ENCODE measurements around the gene SLC35G1.

The SLC35G1 gene

DNA sequence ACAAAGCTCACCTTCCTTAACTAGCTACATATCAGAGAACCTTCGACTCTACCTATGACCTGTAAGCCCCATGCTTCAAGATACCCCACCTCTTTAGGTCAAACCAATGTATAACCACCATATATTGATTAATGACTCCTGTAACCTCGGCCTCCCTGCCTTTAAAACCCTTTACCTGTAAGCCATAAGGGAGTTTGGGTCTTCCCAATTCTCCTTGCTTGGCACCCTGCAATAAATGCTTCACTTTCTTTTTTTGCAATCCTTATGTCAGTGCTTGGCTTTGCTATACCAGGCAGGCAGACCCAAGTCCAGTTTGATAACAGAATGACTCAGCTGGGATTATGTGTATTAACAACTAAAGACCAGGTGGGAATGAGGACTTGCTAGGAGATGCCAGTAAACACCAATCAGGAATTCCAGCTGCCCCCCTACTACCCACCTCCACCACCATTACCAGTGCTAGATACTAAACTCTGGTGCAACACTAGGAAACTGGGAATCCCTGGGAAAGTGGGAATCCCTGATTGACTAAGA lies 22.0 kb upstream of the SLC35G1 start:
- TF ChIP-seq, protein P1, sequence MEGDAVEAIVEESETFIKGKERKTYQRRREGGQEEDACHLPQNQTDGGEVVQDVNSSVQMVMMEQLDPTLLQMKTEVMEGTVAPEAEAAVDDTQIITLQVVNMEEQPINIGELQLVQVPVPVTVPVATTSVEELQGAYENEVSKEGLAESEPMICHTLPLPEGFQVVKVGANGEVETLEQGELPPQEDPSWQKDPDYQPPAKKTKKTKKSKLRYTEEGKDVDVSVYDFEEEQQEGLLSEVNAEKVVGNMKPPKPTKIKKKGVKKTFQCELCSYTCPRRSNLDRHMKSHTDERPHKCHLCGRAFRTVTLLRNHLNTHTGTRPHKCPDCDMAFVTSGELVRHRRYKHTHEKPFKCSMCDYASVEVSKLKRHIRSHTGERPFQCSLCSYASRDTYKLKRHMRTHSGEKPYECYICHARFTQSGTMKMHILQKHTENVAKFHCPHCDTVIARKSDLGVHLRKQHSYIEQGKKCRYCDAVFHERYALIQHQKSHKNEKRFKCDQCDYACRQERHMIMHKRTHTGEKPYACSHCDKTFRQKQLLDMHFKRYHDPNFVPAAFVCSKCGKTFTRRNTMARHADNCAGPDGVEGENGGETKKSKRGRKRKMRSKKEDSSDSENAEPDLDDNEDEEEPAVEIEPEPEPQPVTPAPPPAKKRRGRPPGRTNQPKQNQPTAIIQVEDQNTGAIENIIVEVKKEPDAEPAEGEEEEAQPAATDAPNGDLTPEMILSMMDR (IDR thresholded peaks at IDR 0.05; ENCODE audit: low read depth, low read length): no peak
- in situ Hi-C loops (cut with HindIII; ENCODE audit: low sequenced_read_pairs): no loop called here
- no peak overlapping the region for H3K4me3 ChIP-seq (ENCODE audit: low read depth, low read length)
- no peak for DNase-seq (ENCODE audit: low read depth, low spot score)

DNA sequence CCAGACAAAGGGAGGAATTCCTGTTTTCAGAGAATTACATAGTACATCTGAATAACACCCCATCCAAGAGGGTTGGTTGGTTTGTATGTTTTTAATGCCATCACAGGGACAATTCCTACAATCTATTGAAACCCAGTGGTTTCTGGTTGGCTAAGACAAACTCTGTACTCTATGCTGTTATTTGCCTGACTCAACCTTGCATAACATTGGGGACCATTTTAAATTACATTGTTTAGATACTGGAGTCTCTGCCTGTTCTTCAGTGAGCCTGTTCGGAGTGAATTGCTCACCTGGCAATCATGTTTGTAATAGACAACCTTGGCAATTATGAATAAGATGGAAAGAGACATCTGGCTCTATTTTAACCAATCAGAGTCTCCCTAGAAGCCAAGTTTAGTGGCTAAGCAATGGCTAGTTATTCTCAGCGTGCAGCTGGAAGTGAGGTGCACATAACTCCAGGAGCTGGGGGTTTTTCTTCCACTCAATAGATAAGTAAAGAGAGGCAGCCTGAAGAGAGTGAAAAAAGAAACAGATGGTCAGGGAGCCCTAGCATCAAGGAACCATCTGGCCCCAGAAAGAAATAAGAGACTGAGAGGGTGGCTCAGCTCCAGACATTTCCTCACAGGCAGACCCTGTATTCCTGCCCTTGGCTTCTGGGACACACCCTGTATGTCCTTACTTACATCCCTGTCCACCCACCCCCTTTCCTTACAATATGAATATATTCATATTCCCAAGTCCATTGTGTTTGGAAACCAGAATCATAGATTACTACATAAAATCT lies 21.2 kb upstream of the SLC35G1 start:
- no peak for DNase-seq (ENCODE audit: low read depth, low spot score)
- in situ Hi-C loops (cut with HindIII; ENCODE audit: low sequenced_read_pairs): no loop called here
- no peak overlapping the region for H3K4me3 ChIP-seq (ENCODE audit: low read depth, low read length)
- TF ChIP-seq, protein P1 (IDR thresholded peaks at IDR 0.05; ENCODE audit: low read depth, low read length): no peak

DNA sequence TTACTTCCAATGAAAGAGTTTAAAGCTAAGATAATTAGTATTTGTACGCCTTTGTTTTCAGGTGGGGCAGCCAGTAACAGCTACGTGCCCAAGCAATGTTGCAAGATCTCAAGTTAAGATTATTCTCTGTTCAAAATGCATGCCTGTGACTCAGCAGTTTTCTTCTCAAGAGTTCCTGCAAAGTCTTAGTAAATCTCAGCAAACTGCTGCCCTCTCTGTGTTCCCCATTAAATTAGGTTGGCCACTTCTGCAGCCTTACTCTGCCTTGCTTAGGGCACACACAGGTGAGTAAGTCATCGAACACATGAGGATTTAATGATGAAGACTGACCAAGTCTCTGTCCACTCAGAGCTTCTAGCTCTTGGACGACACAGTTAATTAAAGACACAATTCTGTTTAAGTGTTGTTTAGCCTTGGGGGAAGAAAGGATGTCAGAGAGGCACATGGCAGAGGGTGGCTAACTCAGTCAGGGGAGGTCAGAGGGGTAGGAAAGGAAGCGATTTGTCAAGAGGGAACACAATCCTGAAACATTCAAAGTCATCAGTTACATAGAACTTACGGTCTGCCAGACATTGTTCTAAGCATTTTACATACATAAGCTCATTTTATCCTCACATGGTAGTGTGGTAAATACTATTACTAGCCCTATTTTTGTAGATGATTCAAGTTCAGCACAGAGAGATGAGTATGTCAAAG lies 20.2 kb upstream of the SLC35G1 start:
- DNase-seq (ENCODE audit: low read depth, low spot score): peak; percentile 53
- TF ChIP-seq, protein P1 (IDR thresholded peaks at IDR 0.05; ENCODE audit: low read depth, low read length): no peak
- H3K4me3 ChIP-seq (ENCODE audit: low read depth, low read length): no peak overlapping the region
- in situ Hi-C loops (cut with HindIII; ENCODE audit: low sequenced_read_pairs): no loop called here

DNA sequence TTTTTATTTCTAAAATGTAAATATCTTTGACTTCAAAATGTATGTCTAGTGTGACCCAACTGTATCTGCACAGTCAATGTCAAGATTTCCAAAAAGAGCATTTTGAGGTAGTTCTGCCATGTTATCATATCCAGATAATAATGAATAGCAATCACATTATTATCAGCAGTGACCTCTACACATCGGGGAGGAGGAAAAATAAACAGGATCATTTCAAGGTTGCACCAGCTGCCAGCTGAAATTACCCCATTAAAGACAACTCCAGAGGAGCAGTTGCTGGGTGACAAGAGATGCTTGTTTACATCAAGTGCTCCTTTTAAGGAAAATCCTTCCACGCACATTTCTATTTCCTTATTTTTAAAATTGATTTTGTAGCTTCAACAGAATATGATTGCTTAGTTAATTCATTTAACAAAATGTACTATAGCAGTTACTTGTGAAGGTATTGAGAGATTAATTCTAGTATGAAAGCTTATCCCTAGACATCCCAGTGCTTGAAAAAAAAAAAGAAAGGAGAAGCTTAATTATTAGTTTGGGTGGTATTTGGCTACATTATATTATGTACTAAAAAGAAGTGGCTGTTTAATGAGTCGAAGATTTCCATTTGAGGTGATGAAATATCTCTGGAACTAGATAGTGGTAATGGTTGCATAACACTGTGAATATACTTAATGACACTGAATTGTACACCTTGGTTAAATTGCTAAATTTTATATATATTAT lies 19.3 kb upstream of the SLC35G1 start:
- in situ Hi-C loops (cut with HindIII; ENCODE audit: low sequenced_read_pairs): no loop called here
- DNase-seq (ENCODE audit: low read depth, low spot score): no peak
- TF ChIP-seq, protein P1 (IDR thresholded peaks at IDR 0.05; ENCODE audit: low read depth, low read length): no peak
- H3K4me3 ChIP-seq (ENCODE audit: low read depth, low read length): no peak overlapping the region

DNA sequence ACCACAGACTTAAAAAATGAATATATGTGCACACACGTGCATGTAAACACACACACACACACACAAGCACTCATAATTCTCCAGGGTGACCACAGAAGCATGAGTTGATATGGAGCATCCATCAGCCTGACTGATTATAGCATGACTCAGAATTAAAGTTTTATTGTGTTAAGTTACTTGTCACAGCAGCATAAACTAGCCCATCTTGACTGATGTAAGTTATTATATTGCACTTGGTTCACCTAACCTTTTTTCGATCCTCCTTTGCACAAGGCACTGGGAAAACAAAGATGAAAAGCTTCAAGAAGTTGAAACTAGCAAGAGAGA lies 18.8 kb upstream of the SLC35G1 start:
- no peak overlapping the region for H3K4me3 ChIP-seq (ENCODE audit: low read depth, low read length)
- TF ChIP-seq, protein P1 (IDR thresholded peaks at IDR 0.05; ENCODE audit: low read depth, low read length): no peak
- in situ Hi-C loops (cut with HindIII; ENCODE audit: low sequenced_read_pairs): no loop called here
- no peak for DNase-seq (ENCODE audit: low read depth, low spot score)

DNA sequence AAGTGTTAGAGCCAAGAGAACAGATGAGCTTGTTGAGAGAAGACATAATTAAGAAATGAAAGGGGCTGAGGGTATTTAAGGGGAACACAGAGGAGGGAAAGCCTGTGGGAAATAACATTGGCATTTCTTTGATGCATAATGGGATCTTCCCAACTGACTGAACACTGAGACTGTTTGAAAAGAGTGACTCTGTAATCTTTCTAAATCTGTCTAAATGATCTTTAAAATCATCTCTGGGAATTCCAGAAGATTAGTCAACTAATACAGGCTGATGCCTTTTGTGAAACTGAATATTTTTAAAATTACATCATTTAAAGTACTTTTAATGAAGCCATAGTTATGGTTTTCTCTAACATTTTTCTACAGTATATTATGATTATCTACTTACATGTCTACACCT lies 17.4 kb upstream of the SLC35G1 start:
- no peak for DNase-seq (ENCODE audit: low read depth, low spot score)
- H3K4me3 ChIP-seq (ENCODE audit: low read depth, low read length): no peak overlapping the region
- in situ Hi-C loops (cut with HindIII; ENCODE audit: low sequenced_read_pairs): no loop called here
- TF ChIP-seq, protein P1 (IDR thresholded peaks at IDR 0.05; ENCODE audit: low read depth, low read length): no peak

Data from astrocyte of the spinal cord (primary cell).